K562 (cell line): ENCODE data around the gene PTGR3. TPM values are rescaled to one million over a fixed set of nuclear protein-coding genes. Genes with fewer than 3 reads are reported as not detected.
"Not testable (repeated sequence)": the region's sequence is repeated elsewhere in the genome, so short reads cannot be mapped to it uniquely, and the experiment has no call there.

Experiments
- ATAC-seq: fragments of 200-7000 bp; cut with Tn5 transposase; 3 replicates; pipeline ENCODE4 v1.9.1; 2020; ENCODE audit warnings: moderate library complexity
- BruUV-seq: library from RNA; stranded (reverse); fragments of 400-500 nt; replicated peaks from 2 replicates; lab custom pipeline; 2021; lab: Mats Ljungman, UMichigan
- CTCF ChIA-PET: fragments of 300-600 bp; formaldehyde crosslinking; extraction: SDS; loops from one replicate; lab custom pipeline; 2021; ENCODE audit warnings: low intra/inter-chr PET ratio; lab: Yijun Ruan, JAX
- POLR2A ChIA-PET: fragments of 300-600, 350-650 bp; sonication (Branson Sonifier 250); formaldehyde crosslinking; extraction: SDS; loops from one replicate; lab custom pipeline; 2021; ENCODE audit warnings: antibody characterized with exemption, inconsistent platforms; lab: Yijun Ruan, JAX
- DNase-seq, 4 experiments: peaks; one replicate each; pipeline versions ENCODE4 v3.0.0 to v3.0.0-alpha.2; 2011 to 2018; ENCODE audit warnings: low spot score in 3 of 4, mixed read lengths in 3 of 4; ENCODE audit errors: extremely low read depth in 1 of 4
- FAIRE-seq: peaks from 2 replicates; lab custom pipeline; 2011; peaks lifted over from hg19 to GRCh38; lab: Jason Lieb, UNC
- H2AFZ ChIP-seq: 2 replicates; pipeline ENCODE4 v1.6.0; 2011; ENCODE audit warnings: low read depth, low read length, control low read depth, inconsistent platforms
- H3K27ac ChIP-seq: fragments of 200-600 bp; 3 replicates; pipeline ENCODE4 v1.8.0; 2011; ENCODE audit warnings: low read depth, mild to moderate bottlenecking, control low read depth, inconsistent platforms, low read length, moderate library complexity, mixed read lengths; ENCODE audit errors: extremely low read depth
- H3K27me3 ChIP-seq, 2 experiments: fragments of 300-600 bp in 1 of 2; 2 replicates in 1 of 2; 3 replicates in 1 of 2; pipeline versions ENCODE4 v1.6.0 to v1.8.0; 2011; ENCODE audit warnings: inconsistent platforms in 2 of 2, low read length in 2 of 2, mild to moderate bottlenecking in 1 of 2, mixed read lengths in 1 of 2, moderate library complexity in 1 of 2; ENCODE audit not compliant: control insufficient read depth in 2 of 2, insufficient read depth in 2 of 2
- H3K36me3 ChIP-seq: fragments of 300-600 bp; 3 replicates; pipeline ENCODE4 v1.8.0; 2011; ENCODE audit warnings: mild to moderate bottlenecking, low read length, inconsistent platforms; ENCODE audit not compliant: control insufficient read depth, insufficient read depth
- H3K4me1 ChIP-seq, 2 experiments: fragments of 200-600 bp in 1 of 2; replicated peaks in 1 of 2; 2 replicates in 1 of 2; 3 replicates in 1 of 2; pipeline versions ENCODE4 v1.5.1 to v1.8.0; 2011; ENCODE audit warnings: inconsistent platforms in 2 of 2, low read length in 2 of 2, mild to moderate bottlenecking in 1 of 2, mixed read lengths in 1 of 2, moderate library complexity in 1 of 2; ENCODE audit not compliant: control insufficient read depth in 2 of 2, insufficient read depth in 2 of 2
- H3K4me2 ChIP-seq: 2 replicates; pipeline ENCODE4 v1.6.1; 2011; ENCODE audit warnings: low read length, control low read depth, inconsistent platforms, mixed read lengths; ENCODE audit not compliant: insufficient read depth
- H3K4me3 ChIP-seq: fragments of 200-600 bp; sonication (generic), shearing (Covaris generic); 2 replicates; pipeline ENCODE4 v1.5.1; 2016; ENCODE audit warnings: control low read depth, inconsistent platforms
- H3K79me2 ChIP-seq: fragments of 200-600 bp; 3 replicates; pipeline ENCODE4 v1.8.0; 2011; ENCODE audit warnings: low read length, inconsistent platforms; ENCODE audit not compliant: control insufficient read depth, insufficient read depth
- H3K9ac ChIP-seq, 2 experiments: 2 replicates each; pipeline versions ENCODE4 v1.6.0 to v1.6.1; 2011; ENCODE audit warnings: low read depth in 2 of 2, low read length in 2 of 2, control low read depth in 1 of 2, inconsistent platforms in 1 of 2, mild to moderate bottlenecking in 1 of 2, mixed read lengths in 1 of 2; ENCODE audit not compliant: insufficient read depth in 1 of 2
- H3K9me1 ChIP-seq: one replicate; pipeline ENCODE4 v1.6.0; 2011; ENCODE audit warnings: inconsistent platforms, mild to moderate bottlenecking, low read length, moderate library complexity; ENCODE audit not compliant: control insufficient read depth, insufficient read depth
- H3K9me3 ChIP-seq: replicated peaks from 2 replicates; pipeline ENCODE4 v1.5.1; 2011; ENCODE audit warnings: low read depth, low read length, inconsistent platforms; ENCODE audit not compliant: control insufficient read depth, insufficient read depth
- H4K20me1 ChIP-seq: replicated peaks from 2 replicates; pipeline ENCODE4 v1.6.1; 2011; ENCODE audit warnings: low read length, inconsistent platforms, mixed read lengths; ENCODE audit not compliant: control insufficient read depth, insufficient read depth
- NFIC ChIP-seq: fragments of 450-650 bp; IDR thresholded peaks from 2 replicates; pipeline ENCODE4 v1.6.1; 2017; ENCODE audit warnings: mild to moderate bottlenecking, inconsistent platforms
- PCBP2 ChIP-seq: fragments of 200-400 bp; formaldehyde crosslinking; IDR thresholded peaks from 2 replicates; pipeline ENCODE4 v1.6.1; 2018; ENCODE audit warnings: low read length, low read depth, mild to moderate bottlenecking, moderate library complexity; ENCODE audit not compliant: poor library complexity, severe bottlenecking
- SNRNP70 ChIP-seq: fragments of 200-400 bp; formaldehyde crosslinking; optimal IDR thresholded peaks from 2 replicates; pipeline ENCODE3; 2017; ENCODE audit warnings: low read depth, low read length
- ZEB2 ChIP-seq: fragments of 450-650 bp; IDR thresholded peaks from 2 replicates; pipeline ENCODE4 v1.6.1; 2016
- ZNF140 ChIP-seq: fragments of 250-450 bp; sonication (Bioruptor Pico); IDR thresholded peaks from 2 replicates; pipeline ENCODE4 v1.8.0; 2021; ENCODE audit warnings: moderate library complexity, mild to moderate bottlenecking, inconsistent platforms
- WGBS: fragments of 100-300 bp; shearing (Covaris generic); methylation state at CpG from one replicate; pipeline ENCODE4 v1.1.6; 2016; ENCODE audit warnings: low coverage, mixed read lengths; ENCODE audit not compliant: insufficient coverage; ENCODE audit errors: missing lambda C conversion rate; 5-methylcytosine and 5-hydroxymethylcytosine counted together
- in situ Hi-C: fragments of 300-500 bp; cut with MboI; formaldehyde crosslinking; loops from 4 replicates; pipeline ENCODE4 v1.15.0; 2018; ENCODE audit warnings: inconsistent platforms, mixed read lengths
- intact Hi-C: fragments of 100-400 bp; cut with micrococcal nuclease; formaldehyde crosslinking; loops from 2 replicates; pipeline ENCODE4 v1.14.2; 2022
- polyA plus RNA-seq, 8 experiments: library from polyadenylated mRNA; depleted of rRNA in 4 of 8; stranded (reverse) in 5 of 8; unstranded in 3 of 8; fragments of >200 nt; fragmentation: Nextera tagmentation in 2 of 8; fragmentation: Illumina TruSeq in 1 of 8; extraction: Ambion mirVana in 2 of 8; extraction: Trizol in 1 of 8; gene quantifications; 2 replicates each; pipeline versions ENCODE4 v1.2.1 to v1.2.3, GENCODE V29; 2011 to 2014; ENCODE audit warnings: inconsistent platforms in 1 of 8, missing spikeins in 1 of 8
- total RNA-seq, 7 experiments: library from RNA; depleted of rRNA in 6 of 7; stranded (reverse); fragments of >200 nt in 6 of 7; fragmentation: Illumina TruSeq in 2 of 7; extraction: Trizol in 2 of 7; gene quantifications; 2 replicates each; pipeline versions ENCODE4 v1.2.1 to v1.2.3, GENCODE V29; 2011 to 2021; ENCODE audit warnings: low replicate concordance in 1 of 7
- TF ChIP-seq, protein P1 (sequence below), 2 experiments: IDR thresholded peaks in 1 of 2; conservative IDR thresholded peaks in 1 of 2; 2 replicates each; pipeline ENCODE4 v1.6.1; 2016; ENCODE audit warnings: low read depth in 2 of 2, mild to moderate bottlenecking in 1 of 2, missing compliant biosample characterization in 1 of 2, missing genetic modification characterization in 1 of 2, moderate library complexity in 1 of 2
- TF ChIP-seq, protein P2 (sequence below): fragments of 450-650 bp; IDR thresholded peaks from 2 replicates; pipeline ENCODE4 v1.6.1; 2016; ENCODE audit warnings: low read depth, mild to moderate bottlenecking, moderate library complexity
- TF ChIP-seq, protein P3 (sequence below): fragments of 250-450 bp; sonication (Bioruptor Pico); IDR thresholded peaks from 2 replicates; pipeline ENCODE4 v1.8.0; 2021; ENCODE audit warnings: moderate library complexity, mild to moderate bottlenecking, inconsistent platforms

The PTGR3 gene
- total and polyA plus RNA-seq, 9 of the 15 experiments (the other 6 are each of a cell fraction or from before 2014, with no cell fraction given) = 4.1 to 32.3 (median 15.3) TPM

DNA sequence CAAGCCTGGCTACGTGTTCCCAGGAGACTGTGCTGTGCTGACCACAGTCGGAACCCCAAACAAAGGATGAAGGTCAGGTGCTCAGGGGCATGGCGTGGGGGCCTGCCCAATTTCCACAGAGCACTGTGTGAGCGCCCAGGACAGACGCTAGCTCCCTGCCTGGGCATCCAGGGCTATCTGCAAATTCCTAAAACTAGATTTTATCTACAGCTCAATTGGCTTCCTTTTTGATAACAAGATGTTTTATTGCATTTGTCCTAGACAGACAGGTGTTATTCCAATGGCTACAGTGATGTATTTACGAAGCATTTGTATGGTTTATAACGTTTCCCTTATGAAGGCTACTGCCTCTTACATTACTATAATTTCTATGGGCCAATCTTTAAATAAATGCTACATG is 16.0 kb downstream of the PTGR3 start (continued):
- TF ChIP-seq, protein P1, sequence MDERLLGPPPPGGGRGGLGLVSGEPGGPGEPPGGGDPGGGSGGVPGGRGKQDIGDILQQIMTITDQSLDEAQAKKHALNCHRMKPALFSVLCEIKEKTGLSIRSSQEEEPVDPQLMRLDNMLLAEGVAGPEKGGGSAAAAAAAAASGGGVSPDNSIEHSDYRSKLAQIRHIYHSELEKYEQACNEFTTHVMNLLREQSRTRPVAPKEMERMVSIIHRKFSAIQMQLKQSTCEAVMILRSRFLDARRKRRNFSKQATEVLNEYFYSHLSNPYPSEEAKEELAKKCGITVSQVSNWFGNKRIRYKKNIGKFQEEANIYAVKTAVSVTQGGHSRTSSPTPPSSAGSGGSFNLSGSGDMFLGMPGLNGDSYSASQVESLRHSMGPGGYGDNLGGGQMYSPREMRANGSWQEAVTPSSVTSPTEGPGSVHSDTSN (CRISPR knock-in tag; IDR thresholded peaks at IDR 0.05; ENCODE audit: low read depth) = no peak
- TF ChIP-seq, protein P1 (tag; conservative IDR thresholded peaks at IDR 0.05; ENCODE audit: low read depth) = no peak

DNA sequence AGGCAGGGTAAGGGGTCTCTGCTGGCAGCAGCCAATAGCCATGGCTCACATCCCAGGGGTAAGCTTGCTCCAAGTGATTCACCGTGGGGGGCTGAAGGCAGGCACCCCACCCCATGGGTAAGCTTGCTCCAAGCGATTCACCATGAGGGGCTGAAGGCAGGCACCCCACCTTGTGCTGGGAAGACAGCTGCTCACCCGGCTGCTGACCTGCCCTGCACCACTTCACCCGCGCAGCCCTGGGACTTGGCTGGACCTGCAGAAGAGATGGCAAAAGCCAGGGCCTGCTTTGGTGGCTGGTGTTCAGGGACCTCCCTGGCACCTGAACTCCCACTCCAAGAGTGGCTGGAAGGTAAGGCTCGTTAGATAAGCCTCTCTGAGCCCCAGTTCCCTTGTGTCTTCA is 19.2 kb downstream of the PTGR3 start:
- in situ Hi-C loops = no loop called here
- intact Hi-C loops = no loop called here
- ChIA-PET POLR2A (interaction anchor here (0.6 kb wide), 1 partner anchor 57 kb away, joined by 3 read pairs; no protein-coding TSS in a partner anchor), CTCF (no interaction called here)
- no peak overlapping the region for H3K9ac ChIP-seq
- H3K4me1 ChIP-seq = no peaks in the 10 kb centered on the region
- H3K9me1 ChIP-seq = no peaks in the 10 kb centered on the region
- no peak overlapping the region for H3K4me2 ChIP-seq
- BruUV-seq = no TSS peak
- no peak for ATAC-seq
- no peaks in the 10 kb centered on the region for H3K9me3 ChIP-seq
- no peak overlapping the region for H3K27ac ChIP-seq
- no peak overlapping the region for H2AFZ ChIP-seq
- WGBS = 32% methylated on average over 6 of the region's 6 CpGs
- H4K20me1 ChIP-seq = no peaks in the 10 kb centered on the region
- TF ChIP-seq, protein P2, sequence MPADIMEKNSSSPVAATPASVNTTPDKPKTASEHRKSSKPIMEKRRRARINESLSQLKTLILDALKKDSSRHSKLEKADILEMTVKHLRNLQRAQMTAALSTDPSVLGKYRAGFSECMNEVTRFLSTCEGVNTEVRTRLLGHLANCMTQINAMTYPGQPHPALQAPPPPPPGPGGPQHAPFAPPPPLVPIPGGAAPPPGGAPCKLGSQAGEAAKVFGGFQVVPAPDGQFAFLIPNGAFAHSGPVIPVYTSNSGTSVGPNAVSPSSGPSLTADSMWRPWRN = no peak
- no peak for TF ChIP-seq NFIC
- no peak for TF ChIP-seq ZEB2
- TF ChIP-seq, protein P3, sequence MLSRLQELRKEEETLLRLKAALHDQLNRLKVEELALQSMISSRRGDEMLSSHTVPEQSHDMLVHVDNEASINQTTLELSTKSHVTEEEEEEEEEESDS (CRISPR knock-in tag) = no peak
- TF ChIP-seq PCBP2 = no peak
- TF ChIP-seq SNRNP70 = no peak
- TF ChIP-seq ZNF140 (CRISPR knock-in tag) = no peak
- H3K4me3 ChIP-seq = no peak overlapping the region
- H3K79me2 ChIP-seq = no peaks in the 10 kb centered on the region
- peaks cover 0 to 20% of the 10 kb centered on the region in 2 experiments; a peak in 4 of 5 replicates for H3K27me3 ChIP-seq
- no peaks in the 10 kb centered on the region for H3K36me3 ChIP-seq
- no peak for DNase-seq
- FAIRE-seq = no peak

DNA sequence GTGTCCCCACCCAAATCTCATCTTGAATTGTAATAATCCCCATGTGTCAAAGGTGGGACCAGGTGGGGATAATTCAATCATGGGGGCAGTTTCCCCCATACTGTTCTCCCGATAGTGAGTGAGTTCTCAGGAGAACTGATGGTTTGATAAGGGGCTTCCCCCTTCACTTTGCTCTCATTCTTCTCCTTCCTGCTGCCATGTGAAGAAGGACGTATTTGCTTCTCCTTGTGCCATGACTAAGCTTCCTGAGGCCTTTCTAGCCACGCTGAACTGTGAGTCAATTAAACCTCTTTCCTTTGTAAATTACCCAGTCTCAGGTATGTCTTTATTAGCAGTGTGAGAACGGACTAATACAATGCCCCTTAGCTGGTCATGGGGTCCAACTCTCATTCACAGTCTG is 21.2 kb downstream of the PTGR3 start:
- in situ Hi-C loops, intact Hi-C loops, CTCF ChIA-PET: not testable (repeated sequence)

More for the DNA sequence above, 21.2 kb downstream of the PTGR3 start:
- not testable (repeated sequence) for H3K27ac ChIP-seq, BruUV-seq, DNase-seq, H3K4me3 ChIP-seq, H3K4me2 ChIP-seq, ATAC-seq, H2AFZ ChIP-seq, H3K9ac ChIP-seq, FAIRE-seq, H3K79me2 ChIP-seq, H4K20me1 ChIP-seq, H3K9me1 ChIP-seq, H3K4me1 ChIP-seq, H3K9me3 ChIP-seq, H3K36me3 ChIP-seq
- WGBS = 0% methylated on average over 3 of the region's 4 CpGs
- POLR2A ChIA-PET = interaction anchor here (0.6 kb wide), 1 partner anchor 48 kb away, joined by 3 read pairs; no protein-coding TSS in a partner anchor
- peaks cover 3 to 31% of the 10 kb centered on the region in 2 experiments for H3K27me3 ChIP-seq
